Smooth muscle cell (in vitro differentiated cells): ENCODE measurements around the gene ELP4. TPM values are rescaled to one million over a fixed set of nuclear protein-coding genes. Genes with fewer than 3 reads are reported as not detected.

ENCODE experiments used
- DNase-seq: peaks from one replicate; lab custom pipeline; 2025; ENCODE audit not compliant: unreplicated experiment; lab: John Stamatoyannopoulos, UW
- H2AFZ ChIP-seq: fragments of 200-600 bp; sonication (generic); 2 replicates; pipeline ENCODE4 v1.6.0; 2016; ENCODE audit warnings: antibody characterized with exemption, low read depth, mild to moderate bottlenecking
- H3F3A ChIP-seq: fragments of 200-600 bp; sonication (generic); 2 replicates; pipeline ENCODE4 v1.6.0; 2017; ENCODE audit warnings: antibody characterized with exemption, low read depth
- H3K27ac ChIP-seq: fragments of 200-600 bp; sonication (generic); 2 replicates; pipeline ENCODE4 v1.5.1; 2016; ENCODE audit warnings: low read depth, mild to moderate bottlenecking
- H3K27me3 ChIP-seq: fragments of 200-600 bp; sonication (generic); 2 replicates; pipeline ENCODE4 v1.6.1; 2016; ENCODE audit warnings: low read depth, mild to moderate bottlenecking
- H3K36me3 ChIP-seq: fragments of 200-600 bp; sonication (generic); 2 replicates; pipeline ENCODE4 v1.5.1; 2016; ENCODE audit warnings: low read depth
- H3K4me1 ChIP-seq: fragments of 200-600 bp; sonication (generic); 2 replicates; pipeline ENCODE4 v1.5.1; 2016; ENCODE audit warnings: low read depth
- H3K4me2 ChIP-seq: fragments of 200-600 bp; sonication (generic); 2 replicates; pipeline ENCODE4 v1.6.0; 2016; ENCODE audit warnings: mild to moderate bottlenecking
- H3K4me3 ChIP-seq: fragments of 200-600 bp; sonication (generic); 2 replicates; pipeline ENCODE4 v1.5.1; 2016; ENCODE audit warnings: mild to moderate bottlenecking
- H3K79me2 ChIP-seq: fragments of 200-600 bp; sonication (generic); 2 replicates; pipeline ENCODE4 v1.6.0; 2016; ENCODE audit warnings: low read depth, mild to moderate bottlenecking
- H3K9ac ChIP-seq: fragments of 200-600 bp; sonication (generic); 2 replicates; pipeline ENCODE4 v1.6.0; 2016; ENCODE audit warnings: low read depth
- H3K9me3 ChIP-seq: fragments of 200-600 bp; sonication (generic); replicated peaks from 2 replicates; pipeline ENCODE4 v1.5.1; 2016; ENCODE audit warnings: low read depth
- H4K20me1 ChIP-seq: fragments of 200-600 bp; sonication (generic); 2 replicates; pipeline ENCODE4 v1.6.0; 2016; ENCODE audit warnings: low read depth
- WGBS: methylation state at CpG from one replicate; pipeline ENCODE4 v1.1.7; 2016; ENCODE audit warnings: low lambda C conversion rate; 5-methylcytosine and 5-hydroxymethylcytosine counted together
- polyA plus RNA-seq: library from polyadenylated mRNA; unstranded; fragments of >200 nt; fragmentation: Nextera tagmentation; extraction: Ambion mirVana; gene quantifications from 2 replicates; pipeline ENCODE4 v1.2.1, GENCODE V29; 2016
- total RNA-seq: library from RNA; depleted of rRNA; stranded (reverse); fragments of >200 nt; gene quantifications from 2 replicates; pipeline ENCODE4 v1.2.3, GENCODE V29; 2014
- TF ChIP-seq, protein P1 (sequence below): fragments of 200-600 bp; sonication (generic); IDR thresholded peaks from 2 replicates; pipeline ENCODE4 v1.5.1; 2017; ENCODE audit warnings: borderline replicate concordance, mild to moderate bottlenecking, antibody characterized with exemption; ENCODE audit not compliant: insufficient read depth, poor library complexity, severe bottlenecking

The ELP4 gene
- total and polyA plus RNA-seq, 2 experiments from 2014 or later = 19.5 to 28.4 TPM

DNA sequence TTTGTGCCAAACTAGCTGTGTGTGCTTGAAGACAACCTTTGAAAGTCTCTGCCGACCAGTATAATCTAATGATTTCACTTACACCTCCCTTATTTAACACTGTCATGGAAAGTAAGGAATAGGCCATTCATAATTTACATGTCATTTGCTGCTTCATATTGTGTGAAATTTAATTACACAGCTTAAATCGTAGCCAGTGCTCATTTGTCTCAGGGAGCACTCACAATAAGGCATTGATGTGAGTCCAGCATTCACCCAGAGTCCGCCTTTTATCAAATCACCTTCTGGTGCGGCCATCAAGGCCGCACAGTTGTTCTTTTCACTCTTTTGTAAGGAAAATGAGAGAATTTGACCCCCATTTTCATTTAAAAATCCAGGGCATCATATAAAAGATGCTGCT is 254.7 kb downstream of the ELP4 start:
- peaks cover 67% of the 10 kb centered on the region for H3K4me1 ChIP-seq
- no peaks in the 10 kb centered on the region for H3F3A ChIP-seq
- DNase-seq = no peak
- 95% methylated on average over 5 of the region's 5 CpGs for WGBS
- no peak overlapping the region for H3K27ac ChIP-seq
- TF ChIP-seq, protein P1, sequence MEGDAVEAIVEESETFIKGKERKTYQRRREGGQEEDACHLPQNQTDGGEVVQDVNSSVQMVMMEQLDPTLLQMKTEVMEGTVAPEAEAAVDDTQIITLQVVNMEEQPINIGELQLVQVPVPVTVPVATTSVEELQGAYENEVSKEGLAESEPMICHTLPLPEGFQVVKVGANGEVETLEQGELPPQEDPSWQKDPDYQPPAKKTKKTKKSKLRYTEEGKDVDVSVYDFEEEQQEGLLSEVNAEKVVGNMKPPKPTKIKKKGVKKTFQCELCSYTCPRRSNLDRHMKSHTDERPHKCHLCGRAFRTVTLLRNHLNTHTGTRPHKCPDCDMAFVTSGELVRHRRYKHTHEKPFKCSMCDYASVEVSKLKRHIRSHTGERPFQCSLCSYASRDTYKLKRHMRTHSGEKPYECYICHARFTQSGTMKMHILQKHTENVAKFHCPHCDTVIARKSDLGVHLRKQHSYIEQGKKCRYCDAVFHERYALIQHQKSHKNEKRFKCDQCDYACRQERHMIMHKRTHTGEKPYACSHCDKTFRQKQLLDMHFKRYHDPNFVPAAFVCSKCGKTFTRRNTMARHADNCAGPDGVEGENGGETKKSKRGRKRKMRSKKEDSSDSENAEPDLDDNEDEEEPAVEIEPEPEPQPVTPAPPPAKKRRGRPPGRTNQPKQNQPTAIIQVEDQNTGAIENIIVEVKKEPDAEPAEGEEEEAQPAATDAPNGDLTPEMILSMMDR = no peak
- no peak overlapping the region for H3K9ac ChIP-seq
- no peaks in the 10 kb centered on the region for H3K9me3 ChIP-seq
- no peaks in the 10 kb centered on the region for H3K36me3 ChIP-seq
- H3K27me3 ChIP-seq = no peaks in the 10 kb centered on the region
- no peak overlapping the region for H3K4me2 ChIP-seq
- no peaks in the 10 kb centered on the region for H4K20me1 ChIP-seq
- no peak overlapping the region for H3K4me3 ChIP-seq
- H2AFZ ChIP-seq = no peak overlapping the region
- H3K79me2 ChIP-seq = no peaks in the 10 kb centered on the region

GRCh38 chr11:31764766-31765165 is 255.2 kb downstream of the ELP4 start:
- H3K27me3 ChIP-seq = no peaks in the 10 kb centered on the region
- no peak overlapping the region for H3K4me3 ChIP-seq
- H3K4me2 ChIP-seq = no peak overlapping the region
- no peak overlapping the region for H2AFZ ChIP-seq
- TF ChIP-seq, protein P1 = no peak
- 78% methylated on average over 5 of the region's 5 CpGs for WGBS
- no peak for DNase-seq
- H4K20me1 ChIP-seq = no peaks in the 10 kb centered on the region
- no peaks in the 10 kb centered on the region for H3F3A ChIP-seq
- H3K27ac ChIP-seq = no peak overlapping the region
- no peaks in the 10 kb centered on the region for H3K79me2 ChIP-seq
- H3K4me1 ChIP-seq = peaks cover 68% of the 10 kb centered on the region
- H3K9me3 ChIP-seq = no peaks in the 10 kb centered on the region
- H3K9ac ChIP-seq = no peak overlapping the region
- H3K36me3 ChIP-seq = no peaks in the 10 kb centered on the region

- no peaks in the 10 kb centered on the region for H4K20me1 ChIP-seq
- no peaks in the 10 kb centered on the region for H3K79me2 ChIP-seq
- H3K4me3 ChIP-seq = no peak overlapping the region
- no peaks in the 10 kb centered on the region for H3F3A ChIP-seq
- no peaks in the 10 kb centered on the region for H3K36me3 ChIP-seq
- TF ChIP-seq, protein P1 = no peak
- H3K4me2 ChIP-seq = no peak overlapping the region
- H3K4me1 ChIP-seq = peaks cover 70% of the 10 kb centered on the region
- no peaks in the 10 kb centered on the region for H3K27me3 ChIP-seq
- no peak overlapping the region for H2AFZ ChIP-seq
- no peak overlapping the region for H3K9ac ChIP-seq
- 95% methylated on average over 3 of the region's 3 CpGs for WGBS
- no peak for DNase-seq
- no peak overlapping the region for H3K27ac ChIP-seq
- no peaks in the 10 kb centered on the region for H3K9me3 ChIP-seq
Measured at GRCh38 chr11:31767066-31767465, 257.5 kb downstream of the ELP4 start.

DNA sequence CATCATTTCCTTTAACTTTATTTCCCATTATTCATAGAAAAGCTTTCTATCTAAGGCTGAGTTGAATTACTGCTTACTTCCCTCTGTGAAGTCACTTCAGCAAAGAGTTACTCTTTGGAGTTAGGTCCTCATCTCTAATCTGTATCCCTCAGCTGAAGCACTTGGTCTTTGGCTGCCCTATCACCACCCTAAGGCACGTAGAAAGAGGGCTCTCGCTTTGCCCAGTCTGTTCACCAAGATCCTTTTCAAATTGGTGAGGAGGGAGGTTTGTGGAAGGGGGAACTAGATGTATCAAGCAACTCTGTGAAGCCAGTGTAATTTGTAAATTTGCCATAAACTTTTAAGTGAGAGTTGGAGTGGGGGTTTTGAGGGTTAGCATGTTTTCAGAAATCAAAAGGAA is 258.1 kb downstream of the ELP4 start:
- Histone ChIP-seq H3K4me1 (peaks cover 63% of the 10 kb centered on the region), H3K9ac (no peak overlapping the region), H3F3A (no peaks in the 10 kb centered on the region), H3K36me3 (no peaks in the 10 kb centered on the region), H3K4me3 (no peak overlapping the region), H3K27me3 (no peaks in the 10 kb centered on the region), H4K20me1 (no peaks in the 10 kb centered on the region), H3K79me2 (no peaks in the 10 kb centered on the region), H3K27ac (no peak overlapping the region), H3K9me3 (no peaks in the 10 kb centered on the region), H2AFZ (no peak overlapping the region), H3K4me2 (no peak overlapping the region)
- no peak for DNase-seq
- TF ChIP-seq, protein P1 = no peak
- WGBS = 75% methylated on average over 2 of the region's 2 CpGs
